Hypothalamus (tissue), 51 donors: ENCODE results near the gene ANO5.
"Not testable (repeated sequence)": the region's sequence is repeated elsewhere in the genome, so short reads cannot be mapped to it uniquely, and the experiment has no call there.

Source experiments
- DNase-seq, 51 donors: peaks; one replicate each; lab custom pipeline; 2025; lab: John Stamatoyannopoulos, UW

ANO5 gene

DNA sequence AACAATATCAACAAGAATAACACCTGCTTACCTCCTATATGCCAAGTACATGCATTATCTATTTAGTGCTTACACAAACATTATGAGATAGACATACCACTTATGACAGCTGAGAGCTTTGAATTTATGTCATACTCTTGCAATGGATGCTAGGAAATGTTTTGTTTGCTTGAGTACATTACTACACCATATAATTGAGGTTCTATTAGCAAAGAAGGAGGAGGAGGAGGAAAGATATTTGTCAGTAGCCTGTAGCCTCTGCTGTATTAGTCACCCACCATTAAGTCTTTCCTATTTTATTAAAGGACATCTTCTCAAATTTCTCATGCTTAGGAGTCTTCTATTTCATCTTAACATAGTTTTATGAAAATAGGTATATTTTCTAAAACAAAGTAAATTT lies 6.4 kb downstream of the ANO5 start:
- DNase-seq = no peak

GRCh38 chr11:22203281-22203680 lies 10.4 kb downstream of the ANO5 start:
- no peak for DNase-seq

DNA sequence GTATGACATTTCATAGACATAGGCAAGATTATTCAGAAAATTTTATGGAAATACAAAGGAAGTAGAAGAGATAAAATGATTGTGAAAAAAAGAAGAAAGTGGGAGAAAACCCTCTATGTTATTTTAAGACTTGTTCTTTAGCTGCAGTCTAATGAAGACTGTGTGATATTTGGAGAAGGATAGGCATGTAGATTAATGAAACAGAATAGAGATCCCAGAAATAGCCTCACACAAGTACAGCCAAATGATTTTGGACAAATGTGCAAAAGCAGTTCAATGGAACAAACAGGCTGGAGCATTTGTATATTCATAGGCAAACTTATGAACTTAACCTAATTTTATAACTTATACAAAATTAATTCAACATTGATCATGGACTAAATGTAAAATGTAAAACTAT lies 14.3 kb downstream of the ANO5 start:
- no peak for DNase-seq

DNA sequence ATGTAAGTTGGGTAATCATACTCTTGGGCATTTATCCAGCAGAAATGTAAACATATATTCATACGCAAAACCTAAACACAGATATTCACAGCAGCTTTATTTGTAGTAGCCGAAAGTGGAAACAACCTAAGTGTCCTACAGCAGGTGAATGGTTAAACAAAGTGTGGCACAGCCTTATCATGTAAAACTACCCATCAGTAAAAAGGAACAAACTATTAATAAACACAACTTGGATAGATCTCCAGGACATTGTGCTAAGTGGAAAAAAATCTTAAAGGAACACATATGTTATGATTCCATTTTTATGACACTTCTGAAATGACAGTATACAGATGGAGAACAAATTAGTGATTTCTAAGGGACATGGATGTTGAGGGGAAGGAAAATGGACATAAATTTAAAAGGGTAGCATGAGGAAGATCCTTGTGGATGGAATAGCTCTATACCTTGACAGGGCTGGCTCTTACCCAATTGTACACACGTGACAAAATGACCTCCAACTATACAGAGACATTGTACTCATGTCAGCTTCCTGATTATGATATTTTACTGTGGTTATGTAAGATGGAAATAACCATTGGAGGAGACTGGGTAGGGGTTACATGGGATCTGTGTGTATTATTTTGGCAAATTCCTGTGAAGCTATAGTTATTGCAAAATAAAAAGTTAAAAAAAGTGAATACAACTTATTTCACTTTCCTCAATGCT lies 15.4 kb downstream of the ANO5 start:
- no peak for DNase-seq

GRCh38 chr11:22216940-22217339 lies 24.1 kb downstream of the ANO5 start:
- DNase-seq = no peak

DNA sequence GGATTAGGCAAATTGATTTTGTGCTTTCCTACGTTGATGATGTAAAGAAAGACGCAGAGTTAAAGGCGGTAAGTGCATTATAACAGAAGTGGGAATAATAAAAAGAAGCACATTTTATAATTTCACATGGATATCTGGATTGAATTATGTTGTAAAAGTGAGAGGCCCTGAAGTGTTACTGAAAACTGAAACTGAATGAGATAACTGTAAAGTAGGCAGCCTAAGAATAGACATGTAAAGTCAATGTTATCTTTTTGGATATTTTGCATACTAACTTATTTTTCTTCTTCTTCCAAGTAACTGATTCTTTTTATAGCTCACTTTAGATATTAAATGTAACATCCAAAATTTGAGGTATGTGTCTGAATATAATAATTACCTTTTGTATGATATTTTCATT lies 28.3 kb downstream of the ANO5 start:
- no peak for DNase-seq

DNA sequence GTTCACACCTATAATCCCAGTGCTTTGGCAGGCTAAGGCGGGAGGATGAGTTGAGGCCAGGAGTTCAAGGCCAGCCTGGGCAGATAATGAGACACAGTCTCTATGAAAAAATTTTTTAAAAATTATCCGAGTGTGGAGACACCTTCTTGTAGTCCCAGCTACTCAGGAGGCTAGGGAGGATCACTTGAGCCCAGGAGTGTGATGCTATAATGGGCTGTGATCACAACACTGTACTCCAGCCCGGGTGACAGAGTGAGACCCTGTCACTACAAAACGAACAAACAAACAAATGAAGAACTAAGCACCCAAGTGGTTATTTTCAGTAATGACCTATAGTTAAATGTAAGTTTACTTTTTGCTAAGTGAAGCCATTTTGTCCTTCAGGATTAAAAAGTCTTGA lies 32.3 kb downstream of the ANO5 start:
- DNase-seq = no peak

DNA sequence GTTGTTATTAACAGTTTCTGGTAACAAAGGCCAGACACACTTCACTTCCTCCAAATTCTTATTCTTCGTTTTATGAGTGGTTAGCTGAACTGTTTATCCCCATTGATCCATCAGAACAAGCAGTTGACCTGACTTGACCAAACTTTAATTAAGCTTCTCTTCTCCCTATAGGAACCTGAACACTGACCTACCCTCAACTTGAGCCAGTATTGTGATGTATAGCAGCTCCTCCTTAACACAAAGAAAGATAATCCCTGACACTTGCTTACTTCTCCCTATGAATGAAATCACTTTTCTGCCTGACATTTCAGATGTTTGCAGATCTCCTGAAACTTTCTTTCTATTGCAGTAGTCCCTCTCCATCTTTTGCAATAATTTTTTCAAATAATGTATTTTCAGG lies 41.9 kb downstream of the ANO5 start:
- no peak for DNase-seq

DNA sequence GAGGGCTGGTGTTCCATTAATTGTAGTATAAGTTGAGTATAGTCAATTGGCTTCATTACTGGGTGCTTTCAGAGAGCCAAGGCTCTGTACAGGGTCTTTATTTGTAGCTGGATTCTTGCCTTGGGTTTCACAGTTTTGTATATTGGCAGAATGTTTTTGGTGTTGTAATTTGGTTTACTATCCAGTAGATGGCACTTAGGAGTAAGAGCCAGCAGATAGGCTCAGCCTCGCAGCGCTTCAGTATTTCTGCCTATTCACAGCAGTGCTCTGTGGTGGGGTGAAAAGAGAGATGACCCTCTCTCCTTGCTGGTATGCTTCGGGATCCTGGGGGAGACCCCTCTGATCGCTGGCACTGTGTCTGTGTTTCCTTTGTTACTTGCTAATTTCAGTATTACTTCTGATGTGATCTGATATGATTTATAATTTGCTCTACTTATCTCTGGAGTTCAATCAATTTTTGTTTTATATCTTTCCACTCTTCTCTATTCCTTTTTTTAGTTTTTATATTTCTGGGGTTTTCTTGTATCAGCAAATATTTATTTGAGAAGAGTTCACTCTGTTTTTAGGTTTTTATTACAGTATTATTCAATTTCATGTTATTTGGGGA lies 52.2 kb downstream of the ANO5 start:
- peak in 12 of 51 donors; percentile 1 to 18 (median 4) for DNase-seq

GRCh38 chr11:22246992-22247391 lies 54.1 kb downstream of the ANO5 start:
- no peak for DNase-seq

DNA sequence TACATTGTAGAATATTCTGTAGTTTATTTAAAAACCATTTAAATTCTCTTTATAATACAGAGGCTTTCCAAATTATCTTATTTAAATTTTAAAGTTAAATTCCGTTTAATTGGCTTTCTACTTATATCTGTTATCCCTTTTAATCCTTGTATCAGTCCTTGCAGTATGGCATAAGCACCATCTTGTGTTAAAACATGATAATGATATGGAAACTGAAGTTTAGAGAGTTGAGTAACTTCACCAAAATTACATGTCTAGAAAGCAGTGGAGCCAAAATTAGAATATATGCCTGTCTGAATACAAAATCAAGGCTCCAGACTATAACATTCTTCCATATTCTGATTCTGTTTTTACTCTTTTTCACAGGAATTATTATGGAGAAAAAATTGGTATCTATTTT lies 57.0 kb downstream of the ANO5 start:
- no peak for DNase-seq

DNA sequence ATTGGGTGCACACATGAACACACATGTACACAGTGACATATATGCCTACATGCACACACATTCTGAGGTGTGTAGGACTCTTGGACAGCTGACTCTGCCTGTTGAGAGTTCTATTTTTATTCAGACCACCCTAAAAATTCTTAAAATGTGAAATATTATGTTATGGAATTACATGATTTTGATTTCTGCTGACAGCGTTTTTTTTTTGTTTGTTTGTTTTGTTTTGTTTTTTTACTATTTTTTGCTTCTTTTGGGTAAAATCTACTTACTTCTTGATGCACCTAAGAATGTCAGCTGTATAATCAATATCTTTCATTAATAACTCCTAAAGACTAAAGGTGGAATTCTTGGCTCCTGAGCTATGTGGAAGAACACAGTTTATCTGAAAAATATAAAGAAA lies 64.0 kb downstream of the ANO5 start:
- DNase-seq = no peak

GRCh38 chr11:22263613-22264012 lies 70.7 kb downstream of the ANO5 start:
- DNase-seq = no peak

GRCh38 chr11:22268983-22269624 lies 76.2 kb downstream of the ANO5 start:
- not testable (repeated sequence) for DNase-seq

- DNase-seq = no peak
These were observed 80.9 kb downstream of the ANO5 start for GRCh38 chr11:22273781-22274180.

GRCh38 chr11:22275600-22275999 lies 82.7 kb downstream of the ANO5 start:
- DNase-seq = no peak

GRCh38 chr11:22276535-22276934 lies 83.7 kb downstream of the ANO5 start:
- no peak for DNase-seq

GRCh38 chr11:22284991-22285390 lies 92.1 kb downstream of the ANO5 start:
- DNase-seq = not testable (repeated sequence)

GRCh38 chr11:22302368-22302767 lies 109.5 kb downstream of the ANO5 start:
- DNase-seq = no peak

GRCh38 chr11:22304337-22304961 lies 111.6 kb downstream of the ANO5 start:
- DNase-seq = no peak

GRCh38 chr11:22317656-22318055 lies 124.8 kb downstream of the ANO5 start:
- no peak for DNase-seq

GRCh38 chr11:22331771-22332170 lies 138.9 kb downstream of the ANO5 start:
- no peak for DNase-seq
